Cardiac septum (tissue), 1 donor: ENCODE results near the gene EMD. TPM values are rescaled to one million over a fixed set of nuclear protein-coding genes. Genes with fewer than 3 reads are reported as not detected.
A peak's percentile ranks its signal among the peaks of the same experiment; 100 is the strongest.
"Not testable (repeated sequence)": the region's sequence is repeated elsewhere in the genome, so short reads cannot be mapped to it uniquely, and the experiment has no call there.

Experiments used
- DNase-seq: peaks from one replicate; pipeline ENCODE4 v3.0.0-alpha.2; 2020; ENCODE audit warnings: low spot score
- intact Hi-C: fragments of 100-400 bp; cut with DNase I; formaldehyde crosslinking; loops from one replicate; pipeline ENCODE4 v1.14.0; 2022
- total RNA-seq: library from RNA; stranded (reverse); fragmentation: NEBNext Ultra II Directional; extraction: Animal tissue kit (Norgen Biotek cat#: 25700); gene quantifications from one replicate; pipeline ENCODE4 v1.2.1, GENCODE V29; 2021
- donor health status: DM: no; HTN: no; CAD: no.

The EMD gene
- total RNA-seq, 1 donor from 2014 or later: 66.2 TPM

DNA sequence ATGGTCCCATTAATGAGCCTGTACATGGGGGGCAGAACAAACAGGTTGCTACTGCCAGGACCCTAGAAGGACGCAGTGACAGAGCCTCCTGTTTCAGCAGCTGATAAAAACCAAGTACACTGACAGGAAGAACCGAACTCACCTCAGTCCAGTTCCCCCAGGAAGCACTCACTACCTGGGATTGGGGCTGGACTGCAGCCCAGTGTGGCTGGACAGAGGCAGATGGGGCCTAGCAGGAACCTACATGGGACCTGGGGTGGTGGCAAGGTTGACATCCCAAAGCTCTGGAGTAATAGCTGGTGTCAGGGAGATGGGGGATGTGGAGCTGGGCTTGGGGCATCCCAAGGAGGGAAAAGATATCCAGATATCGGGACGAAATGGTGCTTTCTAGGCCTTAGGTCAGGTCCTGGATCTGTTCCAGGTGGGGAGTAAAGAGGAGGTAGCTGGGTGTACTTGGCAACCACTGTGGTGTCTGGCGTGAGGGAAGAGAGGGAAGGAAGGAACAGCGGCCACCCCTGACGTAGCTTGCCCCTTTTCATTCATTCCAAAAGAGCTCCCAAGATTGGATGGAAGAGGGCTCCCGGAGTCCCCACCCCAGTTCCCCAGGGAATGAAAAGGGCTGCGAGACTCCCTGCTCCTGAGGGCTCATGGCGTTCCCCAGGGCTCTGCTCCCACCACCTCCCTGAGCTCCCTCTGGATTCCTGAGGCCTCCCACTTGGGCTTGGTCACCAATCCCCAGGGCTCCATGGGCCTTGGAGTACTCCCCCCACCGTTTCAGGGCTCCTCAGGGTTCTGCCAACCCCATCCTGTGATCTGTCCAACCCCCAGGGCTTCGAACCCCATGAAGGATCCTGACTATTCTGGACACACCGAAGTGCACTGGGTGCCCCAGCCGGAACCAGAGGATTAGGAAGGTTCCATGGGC lies 4.5 kb downstream of the EMD start:
- intact Hi-C loops: no loop called here

DNA sequence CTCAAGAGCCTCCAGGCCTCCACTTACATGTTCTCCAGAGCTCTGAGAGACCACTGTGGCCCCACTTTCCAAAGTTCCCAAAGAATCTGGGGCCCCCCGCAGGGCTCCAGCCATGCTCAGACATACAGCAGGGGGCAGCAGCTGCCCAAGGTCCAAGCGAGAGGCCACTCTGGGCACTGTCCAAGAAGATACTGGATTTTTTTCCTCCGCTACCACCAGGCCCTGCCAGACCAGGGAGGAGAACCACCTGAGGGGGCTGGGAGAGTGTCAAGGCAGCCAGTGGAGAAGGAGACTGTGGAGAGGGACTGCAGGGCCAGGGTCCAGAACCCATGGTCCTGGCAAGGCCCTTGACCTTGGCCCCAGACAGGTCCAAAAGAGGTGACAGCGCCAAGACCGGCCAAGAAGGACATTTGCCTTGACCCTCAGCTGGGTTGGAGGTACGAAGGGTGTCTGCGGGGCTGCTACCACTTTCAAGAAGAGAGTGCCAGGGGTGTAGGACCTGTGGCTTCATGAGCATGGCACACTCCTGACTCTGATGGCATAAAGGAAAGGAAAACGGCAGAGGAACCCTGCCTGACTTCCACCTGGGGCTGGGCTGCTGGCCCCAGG lies 5.3 kb downstream of the EMD start:
- intact Hi-C loops: no loop called here
- DNase-seq: no peak

More for the DNA sequence above, 4.5 kb downstream of the EMD start:
- DNase-seq: no peak

DNA sequence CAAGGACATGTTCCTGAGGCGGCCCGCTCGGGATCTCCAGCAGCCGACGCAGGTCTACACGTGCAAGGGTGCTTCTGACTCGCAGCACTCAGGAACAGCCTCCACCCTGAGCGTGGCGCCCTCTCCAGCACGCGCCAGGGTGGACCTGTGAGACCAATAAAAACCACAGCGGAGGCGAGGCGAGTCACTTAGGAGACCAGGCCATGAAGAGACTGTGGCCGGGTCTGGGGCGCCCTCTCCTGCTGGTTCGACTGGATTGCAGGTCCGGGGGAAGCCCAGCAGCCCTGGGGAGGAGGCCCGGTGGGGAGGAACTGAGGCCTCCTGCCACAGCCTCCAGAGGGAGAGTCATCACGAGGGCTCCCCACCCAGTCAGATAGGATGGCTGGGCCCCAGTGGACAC lies 9.0 kb downstream of the EMD start:
- DNase-seq, intact Hi-C loops: not testable (repeated sequence)

DNA sequence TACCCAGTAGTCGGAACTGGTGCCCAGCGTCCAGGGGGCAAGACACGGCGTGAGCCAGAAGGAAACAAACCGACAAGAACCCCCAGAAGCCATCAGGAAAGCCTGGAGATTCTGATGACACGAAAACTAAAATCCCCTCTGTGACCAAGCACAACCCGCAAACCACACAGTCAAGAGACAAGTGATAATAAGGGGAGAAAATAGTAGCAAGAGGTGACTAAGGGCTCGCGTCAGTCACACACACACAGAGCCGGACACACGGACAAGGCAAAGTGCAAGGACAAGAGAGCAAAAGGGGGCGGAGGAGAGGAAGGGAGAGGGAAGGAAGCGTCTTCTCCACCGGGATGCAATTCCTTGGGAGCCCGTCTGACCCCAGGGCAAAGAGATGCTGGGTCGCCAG lies 9.6 kb downstream of the EMD start:
- intact Hi-C loops, DNase-seq: not testable (repeated sequence)

DNA sequence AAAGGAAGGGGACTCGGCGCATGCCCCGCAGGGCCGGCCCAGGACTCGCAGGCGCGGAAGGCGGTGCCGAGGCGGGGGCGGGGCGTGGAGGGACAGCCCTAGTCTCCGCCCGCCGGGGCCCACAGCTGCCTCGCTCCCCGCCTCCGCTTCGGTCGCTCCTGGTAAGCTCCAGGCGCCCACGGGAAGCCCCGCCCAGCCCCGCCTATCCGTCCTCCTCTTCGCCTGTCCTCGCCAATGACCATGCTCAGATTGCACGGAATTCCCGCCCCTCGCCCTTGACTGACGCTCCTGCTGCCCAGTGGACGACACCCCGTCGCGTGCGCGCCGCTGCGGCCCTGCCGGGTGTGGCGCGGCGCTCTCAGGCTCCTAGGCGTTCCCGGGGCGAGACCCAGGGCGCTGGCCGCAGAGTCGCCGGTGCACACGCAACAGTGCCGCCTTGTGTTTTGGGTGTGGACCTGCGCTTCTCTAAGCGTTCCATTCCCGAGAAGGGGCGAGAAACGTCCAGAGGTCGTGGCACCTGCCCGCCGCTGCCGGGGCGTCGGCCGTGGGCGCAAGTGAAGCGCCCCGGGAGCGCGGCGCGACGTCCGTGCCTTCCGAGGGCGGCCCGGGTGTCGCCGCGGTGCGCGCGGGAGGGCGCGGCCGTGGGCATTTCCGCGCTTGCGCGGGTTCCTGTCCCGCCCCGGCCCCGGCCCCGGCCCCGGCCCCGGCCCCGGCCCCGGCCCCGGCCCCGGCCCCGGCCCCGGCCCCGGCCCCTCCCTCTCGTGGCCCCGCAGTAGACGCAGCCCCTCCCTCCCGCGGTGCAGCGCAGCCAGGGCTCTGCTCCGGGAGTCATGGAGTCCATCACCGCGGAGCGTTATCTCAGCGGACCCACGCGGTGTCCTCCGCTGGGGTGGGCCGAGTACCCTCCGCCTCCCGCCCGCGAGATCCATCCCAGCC lies 11.0 kb downstream of the EMD start:
- intact Hi-C loops: loop anchor here (10.0 kb wide), 1 partner anchor 55 kb away; the partner anchor contains the start of gene FAM50A
- DNase-seq: not testable (repeated sequence)

DNA sequence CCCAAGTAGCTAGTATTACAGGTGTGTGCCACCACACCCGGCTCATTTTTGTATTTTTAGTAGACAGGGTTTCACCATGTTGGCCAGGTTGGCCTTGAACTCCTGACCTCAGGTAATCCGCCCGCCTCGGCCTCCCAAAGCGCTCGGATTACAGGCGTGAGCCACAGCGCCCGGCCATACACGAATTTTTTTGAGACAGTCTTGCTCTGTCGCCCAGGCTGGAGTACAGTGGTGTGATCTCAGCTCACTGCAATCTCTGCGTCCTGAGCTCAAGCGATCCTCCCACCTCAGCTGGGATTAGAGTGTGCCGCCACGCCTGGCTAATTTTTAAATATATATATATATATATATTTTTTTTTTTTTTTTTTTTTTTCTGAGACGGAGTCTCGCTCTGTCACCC lies 17.3 kb downstream of the EMD start:
- intact Hi-C loops: loop anchor here (10.0 kb wide), 1 partner anchor 48 kb away; the partner anchor contains the start of gene FAM50A
- not testable (repeated sequence) for DNase-seq

DNA sequence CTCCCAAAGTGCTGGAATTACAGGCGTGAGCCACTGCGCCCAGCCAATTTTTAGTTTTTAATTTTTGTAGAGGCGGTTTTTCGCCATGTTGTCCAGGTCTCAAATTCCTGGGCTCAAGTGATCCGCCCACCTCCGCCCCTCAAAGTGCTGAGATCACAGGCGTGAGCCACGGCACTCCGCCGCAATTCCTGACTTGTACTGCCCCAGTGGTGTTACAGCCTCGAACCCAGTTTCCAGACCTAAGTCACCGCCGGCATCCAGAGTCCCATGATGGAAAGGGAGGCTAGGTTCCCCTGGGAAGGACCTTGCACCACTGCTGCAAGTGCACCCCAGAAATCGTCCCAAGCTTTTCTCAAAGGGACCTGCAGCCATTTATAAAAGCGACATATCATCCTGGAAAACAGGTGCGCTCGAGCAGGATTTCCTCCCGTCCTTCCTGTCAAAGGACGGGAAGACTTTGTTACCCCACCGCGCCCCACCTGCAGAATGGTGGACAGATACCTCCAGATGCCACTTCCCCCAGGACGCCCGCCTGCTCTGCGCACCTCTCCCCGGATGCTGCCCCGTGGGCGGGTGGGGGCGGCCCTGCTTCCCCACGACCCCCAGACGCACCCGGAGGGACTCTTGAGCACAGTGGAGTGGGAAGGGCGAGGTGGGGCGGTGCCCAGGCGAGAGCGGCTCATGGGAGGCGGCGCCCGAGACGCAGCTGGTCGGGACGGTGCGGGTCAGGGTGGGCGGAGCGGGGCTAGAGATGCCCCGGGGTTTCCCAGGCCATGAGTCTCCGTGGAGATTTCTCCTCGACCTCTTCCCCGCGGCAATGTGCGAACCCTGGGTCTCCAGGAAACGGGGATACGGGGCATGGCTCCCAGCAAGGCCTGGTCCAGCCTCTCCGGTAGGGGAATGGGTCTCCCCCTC lies 18.1 kb downstream of the EMD start:
- intact Hi-C loops: loop anchor here (10.0 kb wide), 1 partner anchor 48 kb away; the partner anchor contains the start of gene FAM50A
- no peak for DNase-seq

DNA sequence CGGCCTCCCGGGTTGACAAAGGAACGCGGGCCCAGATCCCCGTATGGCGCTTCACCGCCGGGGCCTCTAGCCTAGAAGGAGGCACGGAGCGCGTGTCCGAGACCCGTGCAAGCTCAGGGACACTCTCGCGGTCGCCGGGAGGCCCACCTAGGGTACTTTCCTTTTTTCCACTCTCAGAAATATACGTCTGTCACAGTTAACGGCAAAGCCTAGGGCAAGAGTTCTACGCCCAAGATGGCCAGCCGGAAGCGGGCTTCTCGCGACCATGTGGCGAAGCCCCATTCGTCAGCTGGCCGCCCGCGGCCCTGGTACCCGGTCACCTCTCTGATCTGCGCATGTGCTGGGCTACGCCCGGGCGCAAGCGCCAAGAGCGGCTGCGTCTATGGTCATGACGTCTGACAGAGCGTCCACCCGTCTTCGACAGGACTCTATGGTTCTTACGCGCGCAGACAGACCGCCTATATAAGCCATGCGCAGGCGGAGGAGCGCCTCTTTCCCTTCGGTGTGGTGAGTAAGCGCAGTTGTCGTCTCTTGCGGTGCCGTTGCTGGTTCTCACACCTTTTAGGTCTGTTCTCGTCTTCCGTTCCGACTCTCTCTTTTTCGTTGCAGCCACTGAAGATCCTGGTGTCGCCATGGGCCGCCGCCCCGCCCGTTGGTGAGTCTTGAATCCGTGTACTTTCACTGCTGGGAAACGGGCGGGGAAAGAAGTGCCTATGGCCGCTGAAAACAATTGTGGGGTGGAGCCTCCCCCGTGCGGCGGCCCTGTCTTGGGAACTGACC lies 19.0 kb downstream of the EMD start, which contains the start of gene RPL10:
Gene RPL10 (plus strand): TSS at position 490 of the 780 bp plus-strand sequence. CDS start 143 bp downstream, at position 633.
- peak; percentile 97 for DNase-seq
- intact Hi-C loops: loop anchor here (10.0 kb wide), 1 partner anchor 47 kb away; the partner anchor contains the start of gene FAM50A

DNA sequence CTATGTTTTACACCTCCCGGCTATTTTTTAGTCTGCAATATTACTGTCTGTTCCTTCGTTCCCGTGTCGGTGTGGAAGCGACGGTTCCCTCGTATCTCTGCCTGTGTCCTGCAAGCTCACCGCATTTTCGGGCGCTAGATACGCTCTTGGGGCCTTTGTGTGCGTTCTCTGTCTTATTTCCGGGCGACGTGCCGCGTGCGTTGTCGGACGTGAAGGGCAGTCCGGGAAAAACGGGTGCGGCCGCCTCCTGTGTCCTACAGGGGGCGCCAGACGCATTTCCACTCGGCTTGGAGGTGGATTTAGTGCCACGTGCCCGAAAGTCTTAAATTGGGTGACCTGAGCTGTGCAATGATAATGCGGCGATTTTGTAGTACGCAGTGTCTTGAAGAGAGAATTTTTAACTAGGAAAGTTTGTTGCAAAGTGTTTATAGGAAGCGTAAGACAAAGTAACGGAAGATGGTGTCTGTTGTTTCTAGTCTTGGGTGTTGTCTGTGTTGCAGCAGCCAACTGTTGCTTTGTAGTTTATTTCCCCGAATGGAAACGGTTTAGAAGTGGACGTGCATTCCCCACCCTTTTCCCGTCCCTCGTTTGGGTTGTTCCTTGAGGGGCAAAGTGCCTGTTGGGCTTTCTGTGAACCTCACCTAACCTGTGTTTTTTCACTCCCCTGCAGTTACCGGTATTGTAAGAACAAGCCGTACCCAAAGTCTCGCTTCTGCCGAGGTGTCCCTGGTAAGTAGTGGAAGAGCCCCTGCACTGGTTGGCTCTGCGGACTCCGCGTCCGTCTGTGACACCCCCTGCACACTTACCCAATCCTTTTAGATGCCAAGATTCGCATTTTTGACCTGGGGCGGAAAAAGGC lies 19.8 kb downstream of the EMD start:
- DNase-seq: peak; percentile 92
- intact Hi-C loops: loop anchor here (10.0 kb wide), 1 partner anchor 46 kb away; the partner anchor contains the start of gene FAM50A

DNA sequence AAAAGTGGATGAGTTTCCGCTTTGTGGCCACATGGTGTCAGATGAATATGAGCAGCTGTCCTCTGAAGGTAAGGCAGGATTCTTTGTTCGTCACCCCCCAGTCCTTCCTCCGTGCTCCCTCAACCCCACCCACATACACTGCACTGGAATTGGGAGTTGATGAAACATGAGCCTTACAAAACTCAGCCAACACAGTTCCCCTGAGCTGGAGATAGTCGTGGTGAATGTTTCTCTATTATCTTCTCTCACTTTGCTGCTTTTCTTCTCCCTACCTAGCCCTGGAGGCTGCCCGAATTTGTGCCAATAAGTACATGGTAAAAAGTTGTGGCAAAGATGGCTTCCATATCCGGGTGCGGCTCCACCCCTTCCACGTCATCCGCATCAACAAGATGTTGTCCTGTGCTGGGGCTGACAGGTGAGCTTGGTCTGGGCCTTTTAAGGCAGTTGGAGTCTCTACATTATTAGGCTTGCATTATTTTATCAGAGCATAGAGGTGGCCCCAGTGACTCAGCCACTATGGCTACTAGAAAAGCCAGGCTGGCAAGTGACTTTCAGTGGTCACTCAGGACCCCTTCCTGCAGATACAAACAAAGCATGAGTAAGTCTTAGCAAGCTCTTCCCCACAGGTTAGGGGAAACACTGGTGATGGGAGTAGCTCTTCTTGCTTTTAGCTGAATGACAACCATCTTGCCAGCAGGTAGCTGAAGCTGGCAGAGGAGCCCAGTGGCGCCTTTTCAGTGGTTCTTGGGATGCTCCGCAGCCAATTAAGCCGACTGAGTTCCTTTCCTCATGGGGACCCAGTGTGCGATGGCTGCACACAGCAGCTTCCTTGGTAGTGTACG lies 20.7 kb downstream of the EMD start:
- no peak for DNase-seq
- intact Hi-C loops: loop anchor here (10.0 kb wide), 1 partner anchor 45 kb away; the partner anchor contains the start of gene FAM50A

DNA sequence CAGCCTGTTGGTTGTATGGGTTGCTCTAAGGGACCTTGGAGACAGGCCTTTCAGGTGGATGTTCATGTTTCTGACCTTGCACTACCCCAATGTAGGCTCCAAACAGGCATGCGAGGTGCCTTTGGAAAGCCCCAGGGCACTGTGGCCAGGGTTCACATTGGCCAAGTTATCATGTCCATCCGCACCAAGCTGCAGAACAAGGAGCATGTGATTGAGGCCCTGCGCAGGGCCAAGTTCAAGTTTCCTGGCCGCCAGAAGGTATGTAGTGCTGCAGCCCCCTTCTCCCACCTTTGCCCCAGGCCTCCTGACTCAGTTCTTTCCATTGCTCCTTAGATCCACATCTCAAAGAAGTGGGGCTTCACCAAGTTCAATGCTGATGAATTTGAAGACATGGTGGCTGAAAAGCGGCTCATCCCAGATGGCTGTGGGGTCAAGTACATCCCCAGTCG lies 21.3 kb downstream of the EMD start:
- DNase-seq, intact Hi-C loops: not testable (repeated sequence)

DNA sequence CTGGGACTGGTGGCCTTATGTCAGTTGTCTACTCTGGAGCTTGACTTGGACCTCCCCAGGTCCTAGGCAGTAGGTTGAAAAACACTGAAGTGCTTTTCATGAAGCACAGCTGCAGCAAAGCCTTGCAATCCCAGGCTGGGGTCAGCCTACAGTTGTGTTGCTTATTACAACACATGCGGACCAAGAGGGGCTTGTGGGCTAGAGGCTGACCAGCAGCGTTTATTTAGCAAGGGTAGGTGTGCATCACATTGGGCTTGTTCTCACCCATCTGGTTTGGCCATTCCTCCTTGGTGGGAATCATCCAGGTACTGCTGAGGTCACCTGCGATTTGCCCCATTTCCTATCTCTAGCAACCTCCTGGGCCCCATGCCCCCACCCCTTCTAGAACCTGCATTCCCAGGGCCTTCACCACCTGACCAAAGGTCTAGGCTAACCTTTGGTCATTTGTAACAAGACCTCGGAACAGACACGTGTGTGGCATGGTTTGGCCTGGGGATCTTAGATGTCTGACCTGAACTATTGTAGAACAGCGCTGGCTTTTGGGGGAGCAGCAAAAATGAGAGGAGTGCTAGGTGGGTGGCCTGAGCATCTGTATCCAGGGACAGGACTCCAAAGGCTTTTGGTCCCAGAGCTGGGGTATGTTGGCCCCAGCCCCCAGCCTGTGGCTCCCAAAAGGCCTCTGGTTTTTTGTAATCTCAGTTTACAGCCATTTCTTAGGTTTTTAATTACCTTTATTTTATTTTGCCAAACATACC lies 22.1 kb downstream of the EMD start:
- intact Hi-C loops: no loop called here

DNA sequence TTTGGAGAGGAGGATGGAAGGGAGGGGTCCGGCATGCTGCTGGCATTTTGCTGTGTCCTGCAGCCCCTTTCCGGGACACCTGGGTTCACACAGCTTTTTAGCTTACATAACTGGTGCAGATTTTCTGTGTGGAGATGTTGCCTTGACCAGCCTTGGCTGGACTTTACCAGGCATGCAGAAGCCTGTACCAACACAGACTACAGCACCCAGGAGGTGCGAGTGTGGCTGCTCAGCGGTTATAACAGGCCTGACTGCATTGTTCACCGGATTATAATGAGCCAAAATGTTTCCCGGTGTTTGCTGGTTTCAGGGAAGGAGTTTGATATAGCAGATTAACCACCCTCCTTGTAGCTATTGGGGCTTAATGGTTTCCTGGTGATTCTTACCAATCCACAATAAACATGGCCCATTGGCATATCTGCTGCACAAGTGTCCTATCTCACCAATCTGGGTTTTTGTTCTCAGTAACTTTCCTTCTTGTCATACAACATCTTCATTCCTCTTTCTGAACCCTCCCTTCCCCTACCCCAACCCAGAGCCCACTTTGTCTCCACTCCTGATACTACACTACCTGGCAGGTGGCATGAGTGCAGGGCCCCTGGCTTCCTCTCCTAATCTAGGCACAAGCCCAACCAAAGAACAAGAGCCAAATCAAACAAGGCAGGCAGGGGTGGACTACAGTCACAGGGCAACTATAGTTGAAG lies 23.0 kb downstream of the EMD start:
- intact Hi-C loops: no loop called here
- DNase-seq: no peak

More for the DNA sequence above, 22.1 kb downstream of the EMD start:
- DNase-seq: no peak

DNA sequence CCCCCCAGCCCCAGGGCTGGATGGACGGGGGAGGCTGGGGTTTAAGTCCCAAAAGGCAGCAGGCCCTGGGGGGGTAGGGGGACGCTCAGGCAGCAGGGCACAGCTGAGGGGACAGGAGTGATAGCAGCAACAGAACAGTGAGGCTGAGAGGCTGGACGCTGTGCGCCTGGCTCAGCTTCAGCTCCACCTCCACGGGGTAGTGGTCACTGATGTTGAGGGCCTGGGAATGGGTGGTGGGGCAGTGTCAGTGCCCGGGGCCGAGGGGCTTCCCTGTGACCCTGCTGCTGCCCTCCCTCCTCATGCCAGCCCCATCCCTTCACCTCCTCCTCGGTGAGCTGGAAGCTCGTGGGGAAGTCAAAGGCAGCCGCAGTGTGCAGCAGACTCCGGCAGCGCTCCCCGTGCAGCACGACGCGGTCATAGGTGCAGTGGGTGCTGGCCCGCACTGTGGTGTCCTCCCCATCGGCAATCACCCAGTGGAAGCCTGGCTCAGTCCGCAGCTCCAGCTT lies 23.6 kb downstream of the EMD start:
- no peak for DNase-seq
- intact Hi-C loops: no loop called here
